ENCODE measurements around the gene EMILIN1. TPM values are rescaled to one million over a fixed set of nuclear protein-coding genes. Genes with fewer than 3 reads are reported as not detected.

Gene EMILIN1
- total RNA-seq, 2 donors from 2014 or later = 1.9 to 2.1 TPM

DNA sequence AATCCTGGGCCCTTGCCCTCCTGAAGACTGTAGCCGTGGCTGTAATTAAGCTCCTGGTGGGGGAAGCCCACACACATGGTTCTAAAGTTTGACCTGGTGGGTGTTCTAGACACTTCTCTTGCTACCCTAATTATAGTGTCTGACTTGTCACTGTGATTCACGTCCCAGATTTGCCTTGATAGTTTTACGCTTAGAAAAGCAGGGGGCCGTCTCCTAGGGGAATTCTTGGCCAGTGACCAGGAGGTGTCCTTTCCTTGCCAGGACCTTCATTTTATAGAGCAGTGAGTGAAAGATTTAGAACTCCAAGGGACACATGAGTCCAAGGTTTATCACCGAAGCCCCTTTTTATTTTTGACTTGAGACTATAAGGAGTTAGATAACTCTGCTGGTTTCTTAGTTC, 36.7 kb upstream of the EMILIN1 start:
- Mint-ChIP-seq H3K27me3 (ENCODE audit: insufficient read depth) (no peaks in the 10 kb centered on the region), H3K9me3 (no peaks in the 10 kb centered on the region), H3K4me3 (no peak overlapping the region), H3K36me3 (ENCODE audit: low read depth) (peaks cover 49% of the 10 kb centered on the region), H3K4me1 (no peaks in the 10 kb centered on the region), H3K27ac (no peak overlapping the region)
- no peaks in the 10 kb centered on the region for H3K9me3 ChIP-seq (ENCODE audit: control insufficient read depth, low read length)
- TF ChIP-seq, protein P1, sequence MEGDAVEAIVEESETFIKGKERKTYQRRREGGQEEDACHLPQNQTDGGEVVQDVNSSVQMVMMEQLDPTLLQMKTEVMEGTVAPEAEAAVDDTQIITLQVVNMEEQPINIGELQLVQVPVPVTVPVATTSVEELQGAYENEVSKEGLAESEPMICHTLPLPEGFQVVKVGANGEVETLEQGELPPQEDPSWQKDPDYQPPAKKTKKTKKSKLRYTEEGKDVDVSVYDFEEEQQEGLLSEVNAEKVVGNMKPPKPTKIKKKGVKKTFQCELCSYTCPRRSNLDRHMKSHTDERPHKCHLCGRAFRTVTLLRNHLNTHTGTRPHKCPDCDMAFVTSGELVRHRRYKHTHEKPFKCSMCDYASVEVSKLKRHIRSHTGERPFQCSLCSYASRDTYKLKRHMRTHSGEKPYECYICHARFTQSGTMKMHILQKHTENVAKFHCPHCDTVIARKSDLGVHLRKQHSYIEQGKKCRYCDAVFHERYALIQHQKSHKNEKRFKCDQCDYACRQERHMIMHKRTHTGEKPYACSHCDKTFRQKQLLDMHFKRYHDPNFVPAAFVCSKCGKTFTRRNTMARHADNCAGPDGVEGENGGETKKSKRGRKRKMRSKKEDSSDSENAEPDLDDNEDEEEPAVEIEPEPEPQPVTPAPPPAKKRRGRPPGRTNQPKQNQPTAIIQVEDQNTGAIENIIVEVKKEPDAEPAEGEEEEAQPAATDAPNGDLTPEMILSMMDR (conservative IDR thresholded peaks at IDR 0.05) = no peak
- no peaks in the 10 kb centered on the region for H3K4me1 ChIP-seq (ENCODE audit: control insufficient read depth, insufficient read depth, low read length)
- H3K4me3 ChIP-seq (ENCODE audit: low read length) = no peak overlapping the region
- WGBS, 2 experiments (ENCODE audit: insufficient coverage in 1 of 2, insufficient read length in 1 of 2) = 92 to 100% methylated on average over 5 of the region's 5 CpGs
- no peak for DNase-seq
- no peaks in the 10 kb centered on the region for H3K27me3 ChIP-seq (ENCODE audit: control insufficient read depth, insufficient read depth, low read length, poor library complexity, severe bottlenecking)
- H3K27ac ChIP-seq (ENCODE audit: low read depth, low read length) = no peak overlapping the region
- no peak overlapping the region for H3K9ac ChIP-seq (ENCODE audit: extremely low read depth, low read length, poor library complexity, severe bottlenecking)
- H3K36me3 ChIP-seq (ENCODE audit: control insufficient read depth, insufficient read depth, low read length) = peaks cover 47% of the 10 kb centered on the region

DNA sequence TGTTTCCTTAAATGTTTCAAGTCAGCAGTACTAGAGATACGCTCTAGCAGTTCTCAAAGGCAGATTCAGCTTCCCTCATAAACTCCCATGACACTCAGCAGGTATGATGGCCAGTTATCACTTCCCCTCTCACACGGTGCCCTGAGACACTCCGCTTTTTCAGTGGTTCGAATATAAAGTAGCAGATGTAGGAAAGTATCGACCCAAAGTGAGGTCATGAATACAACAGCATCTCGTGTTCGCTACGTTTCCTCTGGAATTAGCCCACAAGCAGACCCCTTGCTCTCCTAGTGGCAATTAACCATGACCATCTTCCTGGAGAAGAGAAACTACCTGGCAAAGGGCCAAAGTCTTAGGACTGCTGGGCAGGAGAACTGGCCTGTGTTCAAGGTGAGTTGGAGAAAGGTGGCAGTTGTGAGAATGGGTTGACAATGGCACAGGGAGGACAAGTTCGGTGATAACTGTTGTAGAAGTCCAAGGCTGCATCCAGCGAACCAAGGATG, 36.2 kb upstream of the EMILIN1 start:
- Histone ChIP-seq H3K4me3 (ENCODE audit: low read length) (no peak overlapping the region), H3K27me3 (ENCODE audit: control insufficient read depth, insufficient read depth, low read length, poor library complexity, severe bottlenecking) (no peaks in the 10 kb centered on the region), H3K4me1 (ENCODE audit: control insufficient read depth, insufficient read depth, low read length) (no peaks in the 10 kb centered on the region), H3K9ac (ENCODE audit: extremely low read depth, low read length, poor library complexity, severe bottlenecking) (no peak overlapping the region), H3K27ac (ENCODE audit: low read depth, low read length) (no peak overlapping the region), H3K36me3 (ENCODE audit: control insufficient read depth, insufficient read depth, low read length) (peaks cover 43% of the 10 kb centered on the region), H3K9me3 (ENCODE audit: control insufficient read depth, low read length) (no peaks in the 10 kb centered on the region)
- DNase-seq = no peak
- no peaks in the 10 kb centered on the region for H3K27me3 Mint-ChIP-seq (ENCODE audit: insufficient read depth)
- H3K36me3 Mint-ChIP-seq (ENCODE audit: low read depth) = peaks cover 44% of the 10 kb centered on the region
- H3K27ac Mint-ChIP-seq = no peak overlapping the region
- no peaks in the 10 kb centered on the region for H3K4me1 Mint-ChIP-seq
- 93 to 95% methylated on average over 10 of the region's 10 CpGs for WGBS, 2 experiments (ENCODE audit: insufficient coverage in 1 of 2, insufficient read length in 1 of 2)
- H3K9me3 Mint-ChIP-seq = no peaks in the 10 kb centered on the region
- TF ChIP-seq, protein P1 (conservative IDR thresholded peaks at IDR 0.05) = no peak
- H3K4me3 Mint-ChIP-seq = no peak overlapping the region

DNA sequence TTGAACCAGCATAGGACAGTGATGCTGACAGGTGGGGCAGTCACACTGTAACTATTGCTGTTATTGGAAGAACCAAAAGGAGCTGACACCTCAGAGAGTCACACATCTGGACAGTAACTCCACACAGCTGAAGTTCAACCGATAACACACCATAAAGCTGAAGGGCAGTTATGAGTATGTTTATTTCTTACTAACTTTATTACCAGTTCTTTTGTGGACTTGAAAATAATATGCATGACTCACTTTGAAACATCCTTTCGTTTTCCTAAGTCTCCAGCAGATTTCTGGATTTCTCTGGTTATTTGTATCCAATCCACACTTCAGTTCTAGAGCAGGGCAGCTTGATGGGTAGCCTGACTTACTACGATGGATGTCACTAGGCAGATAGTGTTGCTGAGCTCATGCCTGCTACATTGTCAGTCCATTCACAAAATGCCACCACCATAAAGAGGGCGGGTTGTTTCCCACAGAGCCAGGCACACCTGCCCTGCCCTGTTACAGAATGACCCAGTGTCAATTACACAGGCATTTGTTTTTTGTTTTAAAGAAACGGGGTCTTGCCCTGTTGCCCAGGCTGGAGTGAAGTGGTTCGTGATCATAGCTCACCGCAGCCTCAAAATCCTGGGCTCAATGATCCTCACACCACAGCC, 35.3 kb upstream of the EMILIN1 start:
- H3K27ac ChIP-seq (ENCODE audit: low read depth, low read length) = no peak overlapping the region
- no peak for DNase-seq
- 93 to 95% methylated on average over 7 of the region's 7 CpGs for WGBS, 2 experiments (ENCODE audit: insufficient coverage in 1 of 2, insufficient read length in 1 of 2)
- TF ChIP-seq, protein P1 (conservative IDR thresholded peaks at IDR 0.05) = no peak
- no peak overlapping the region for H3K4me3 ChIP-seq (ENCODE audit: low read length)
- H3K9me3 ChIP-seq (ENCODE audit: control insufficient read depth, low read length) = no peaks in the 10 kb centered on the region
- Mint-ChIP-seq H3K9me3 (no peaks in the 10 kb centered on the region), H3K4me3 (no peak overlapping the region), H3K36me3 (ENCODE audit: low read depth) (peaks cover 37% of the 10 kb centered on the region), H3K27me3 (ENCODE audit: insufficient read depth) (no peaks in the 10 kb centered on the region), H3K4me1 (no peaks in the 10 kb centered on the region), H3K27ac (no peak overlapping the region)
- H3K27me3 ChIP-seq (ENCODE audit: control insufficient read depth, insufficient read depth, low read length, poor library complexity, severe bottlenecking) = no peaks in the 10 kb centered on the region
- no peaks in the 10 kb centered on the region for H3K4me1 ChIP-seq (ENCODE audit: control insufficient read depth, insufficient read depth, low read length)
- H3K36me3 ChIP-seq (ENCODE audit: control insufficient read depth, insufficient read depth, low read length) = peaks cover 34% of the 10 kb centered on the region
- H3K9ac ChIP-seq (ENCODE audit: extremely low read depth, low read length, poor library complexity, severe bottlenecking) = no peak overlapping the region

Data from endodermal cell (in vitro differentiated cells).